Stomach (tissue), 4 donors: Measurements from ENCODE around the gene C10orf90.

Experiments used
- CTCF ChIP-seq, 7 experiments: fragments of 450-650 bp in 4 of 7; fragments of 200-600 bp in 3 of 7; sonication (generic) in 3 of 7; IDR thresholded peaks; one replicate each; pipeline ENCODE4 v1.5.1; 2016 to 2019; ENCODE audit warnings: antibody characterized with exemption in 7 of 7, control low read depth in 2 of 7, mild to moderate bottlenecking in 1 of 7
- POLR2A ChIP-seq, 4 donors: fragments of 450-650 bp; IDR thresholded peaks; one replicate each; pipeline ENCODE4 v1.6.1; 2016; ENCODE audit warnings: antibody characterized with exemption in 4 of 4, control low read depth in 2 of 4, mild to moderate bottlenecking in 1 of 4, moderate library complexity in 1 of 4
- POLR2AphosphoS5 ChIP-seq, 3 donors: sonication (generic); formaldehyde crosslinking; IDR thresholded peaks; one replicate each; pipeline ENCODE4 v1.6.1; 2016; ENCODE audit warnings: antibody characterized with exemption in 3 of 3

- no peak for TF ChIP-seq POLR2A (IDR thresholded peaks at IDR 0.05)
- TF ChIP-seq CTCF (IDR thresholded peaks at IDR 0.05), result no peak
- no peak for TF ChIP-seq POLR2AphosphoS5 (IDR thresholded peaks at IDR 0.05)
These were observed 213.9 kb downstream of the C10orf90 start for GRCh38 chr10:126456632-126457031.
